Measurements from ENCODE around the gene FOXD2.

FOXD2 gene

GRCh38 chr1:47437447-47438164, at the start of gene FOXD2:
TSS of gene FOXD2 (plus strand) at chr1:47438044. CDS start at chr1:47438136, 92 bp downstream.
- peak; percentile 95 for DNase-seq

DNA sequence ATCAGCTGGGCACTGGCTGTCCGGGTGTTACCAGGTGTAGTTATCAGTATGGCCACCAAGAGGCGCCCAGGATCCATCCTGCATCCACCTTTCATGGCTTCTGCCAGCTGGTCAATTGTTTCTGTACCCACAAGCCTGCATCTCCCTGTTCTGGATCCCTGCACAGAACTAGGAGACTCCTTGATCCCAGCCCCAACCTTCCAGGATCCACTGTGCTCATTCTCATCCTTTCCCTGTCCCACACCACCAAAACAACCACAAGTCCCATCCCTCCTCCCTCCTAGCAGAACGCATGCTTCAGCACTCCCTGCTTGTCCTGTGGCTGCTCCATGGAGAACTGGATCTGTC, 49.0 kb upstream of the FOXD2 start:
- peak; percentile 62 for DNase-seq

- DNase-seq = no peak
Observed at GRCh38 chr1:47389731-47390130, 48.1 kb upstream of the FOXD2 start.

GRCh38 chr1:47390843-47391242, 47.0 kb upstream of the FOXD2 start:
- DNase-seq = no peak

DNA sequence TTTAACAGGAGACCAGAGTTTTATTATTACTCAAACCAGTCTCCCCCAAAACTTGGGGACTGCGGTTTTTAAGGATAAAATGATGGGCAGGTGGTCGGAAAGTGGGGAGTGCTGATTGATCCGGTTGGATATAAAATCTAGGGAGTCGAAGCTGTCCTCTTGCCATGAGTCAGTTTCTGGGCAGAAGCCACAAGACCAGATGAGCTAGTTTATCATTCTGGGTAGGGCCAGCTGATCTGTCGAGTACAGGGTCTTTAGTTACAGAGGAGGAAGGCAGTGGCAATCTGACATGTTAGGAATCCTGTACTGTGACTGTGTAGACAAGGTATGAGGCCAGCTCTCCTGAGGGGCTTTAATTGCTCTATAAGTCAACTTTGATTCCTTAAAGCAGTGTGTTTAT, 44.7 kb upstream of the FOXD2 start:
- no peak for DNase-seq

DNA sequence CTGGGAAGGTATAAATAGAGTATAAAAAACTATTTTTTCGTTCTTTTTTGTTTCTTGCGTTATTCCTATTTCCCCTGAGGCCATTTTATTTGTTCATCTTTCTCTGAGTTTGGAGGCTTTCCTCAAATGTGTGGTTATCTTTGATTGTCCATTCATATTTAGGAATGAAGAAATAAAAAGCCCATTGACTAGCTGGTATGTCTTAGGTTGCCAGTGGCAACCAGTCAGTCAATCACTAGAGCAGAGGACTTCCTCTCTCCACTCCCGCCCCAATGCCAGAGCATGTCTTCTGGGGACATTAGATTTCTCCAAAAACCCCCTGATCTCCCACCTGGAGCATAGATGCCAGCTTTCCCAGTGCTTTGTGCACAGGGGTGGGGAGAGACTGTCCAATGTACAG, 42.4 kb upstream of the FOXD2 start:
- DNase-seq = no peak

DNA sequence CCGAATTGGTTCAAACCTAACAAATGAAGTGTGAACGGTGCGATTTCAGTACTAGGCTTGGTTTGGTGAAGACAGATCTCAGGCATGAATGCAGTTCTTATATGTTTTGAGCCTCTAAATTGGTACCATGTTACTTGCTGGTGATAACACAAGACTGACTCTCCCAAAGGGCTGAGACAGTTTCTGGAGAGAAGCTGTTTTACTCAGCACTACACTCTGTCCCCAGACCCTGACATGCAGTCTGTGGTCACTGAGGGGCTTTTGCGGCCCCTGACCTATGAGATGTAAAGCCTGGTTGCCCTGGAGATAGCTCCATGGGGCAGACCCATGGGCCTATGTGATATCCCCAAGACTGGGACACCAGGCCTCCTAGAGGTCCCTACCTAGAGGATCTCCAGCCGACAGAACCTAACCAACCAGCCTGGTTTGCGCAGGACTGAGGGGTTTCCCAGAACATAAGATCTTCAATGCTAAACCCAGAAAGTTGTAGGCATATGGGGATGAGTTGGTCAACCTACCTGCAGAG, 41.1 kb upstream of the FOXD2 start:
- no peak for DNase-seq

- no peak for DNase-seq
Observed at GRCh38 chr1:47399138-47399845, 38.6 kb upstream of the FOXD2 start.

DNA sequence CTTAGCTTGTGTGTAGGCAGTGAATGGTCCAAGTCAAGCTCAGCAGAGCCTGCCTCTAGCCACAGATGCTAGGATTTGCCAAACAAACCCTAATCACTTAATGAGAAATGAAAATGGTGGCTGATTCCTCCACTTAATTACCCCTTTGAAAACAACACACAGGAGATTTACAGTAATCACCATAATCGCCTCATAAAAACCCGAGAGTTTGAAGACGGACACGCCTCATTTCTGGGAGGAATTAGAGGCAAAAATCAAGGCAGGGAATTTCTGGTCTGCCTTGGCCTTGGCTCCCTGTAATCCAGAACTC, 38.0 kb upstream of the FOXD2 start:
- no peak for DNase-seq

DNA sequence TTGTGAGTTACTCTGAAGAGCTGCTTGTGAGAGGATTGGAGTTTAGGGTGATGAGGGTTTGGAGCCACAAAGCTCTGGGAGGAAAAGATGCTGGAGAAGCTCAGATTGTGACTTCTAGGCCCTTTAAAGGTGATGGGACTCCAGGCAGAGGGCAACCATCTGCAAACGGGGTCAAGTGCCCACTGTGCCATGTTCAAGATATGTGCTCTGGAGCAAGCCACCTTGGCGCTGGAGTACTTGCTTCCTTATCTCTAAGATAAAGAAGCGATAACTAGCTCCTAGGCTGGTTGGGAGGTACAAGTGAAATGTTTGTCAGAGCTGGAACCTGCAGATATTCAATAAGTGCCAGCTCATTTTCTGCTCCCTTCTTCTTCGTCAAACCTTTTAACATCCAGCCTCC, 36.1 kb upstream of the FOXD2 start:
- DNase-seq = no peak

GRCh38 chr1:47402591-47402990, 35.3 kb upstream of the FOXD2 start:
- no peak for DNase-seq

- no peak for DNase-seq
Observed at GRCh38 chr1:47403321-47403910, 34.4 kb upstream of the FOXD2 start.

GRCh38 chr1:47405697-47406096, 32.1 kb upstream of the FOXD2 start:
- no peak for DNase-seq

- DNase-seq = no peak
Observed at GRCh38 chr1:47406966-47407365, 30.9 kb upstream of the FOXD2 start.

DNA sequence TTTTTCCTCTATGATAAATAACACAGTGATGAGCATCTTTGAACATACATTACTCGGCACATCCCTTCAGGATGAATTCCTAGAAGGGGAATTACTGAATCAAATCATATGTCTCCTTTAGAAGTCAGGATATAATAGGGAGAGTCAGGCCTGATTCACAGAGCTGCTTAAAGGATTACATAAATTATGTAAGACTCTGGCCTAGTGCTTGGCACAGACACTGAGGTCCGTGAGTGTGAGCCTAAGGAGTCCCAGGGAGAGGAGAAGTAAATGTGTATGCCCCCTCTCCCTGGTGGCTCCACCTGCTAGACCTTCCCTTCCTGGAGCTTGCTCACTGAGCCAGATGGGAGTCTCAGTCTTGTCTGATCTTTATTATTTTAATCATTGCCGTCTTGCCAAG, 30.4 kb upstream of the FOXD2 start:
- no peak for DNase-seq

DNA sequence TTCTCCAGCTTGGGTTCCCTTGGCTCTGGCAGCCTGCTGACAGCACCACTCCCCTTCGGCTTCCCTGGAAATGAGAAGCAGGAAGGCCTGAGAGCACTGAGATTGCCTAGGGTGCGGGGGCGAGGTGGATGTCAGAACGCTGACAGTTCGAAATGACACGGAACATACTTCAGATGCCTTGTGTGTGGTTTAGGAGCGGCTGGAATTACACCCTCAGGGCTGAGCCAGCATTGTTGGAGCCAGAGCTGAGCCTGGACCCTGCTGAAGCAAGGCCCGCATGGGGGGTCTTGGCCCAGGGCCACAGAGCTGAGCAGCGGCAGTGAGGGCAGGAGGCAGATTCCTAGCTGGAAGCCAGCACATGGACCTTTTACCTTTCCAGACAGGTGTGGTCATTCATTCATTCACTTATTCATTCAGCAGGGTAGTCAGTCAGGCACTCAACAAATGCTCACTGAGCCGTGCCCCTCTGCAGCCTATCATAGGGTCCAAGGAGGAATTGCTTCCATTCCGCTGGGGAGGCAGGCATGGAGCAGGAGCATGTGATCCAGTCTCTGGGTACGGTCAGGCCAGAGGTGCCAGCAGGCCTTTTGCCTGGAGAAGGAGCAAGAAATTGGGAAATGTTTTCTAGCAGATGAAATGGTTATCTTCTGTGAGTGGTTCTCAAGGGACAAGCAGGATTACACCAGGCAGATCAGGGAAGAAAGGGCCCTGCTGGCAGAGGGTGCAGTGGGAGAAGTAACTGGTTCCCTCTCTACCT, 28.4 kb upstream of the FOXD2 start:
- DNase-seq = no peak

DNA sequence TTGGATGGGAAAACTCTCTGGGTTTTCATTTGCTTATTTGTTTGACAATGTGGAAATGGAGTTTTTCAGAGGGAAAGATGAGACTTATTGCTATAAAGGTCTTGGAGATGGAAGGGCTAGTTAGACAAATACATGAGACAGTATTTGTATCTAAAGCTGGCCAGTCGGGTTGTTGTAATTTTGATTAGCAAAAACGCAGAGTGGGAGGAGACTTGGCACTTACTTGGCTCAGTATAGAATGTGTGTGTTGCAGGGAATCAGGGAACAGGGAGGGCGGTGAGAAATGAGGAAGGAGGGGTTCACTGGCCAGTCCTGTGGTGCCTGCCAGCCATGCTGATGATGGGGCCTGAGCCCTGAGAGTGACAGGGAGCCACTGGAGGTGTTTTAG, 27.8 kb upstream of the FOXD2 start:
- no peak for DNase-seq

- DNase-seq = no peak
Observed at GRCh38 chr1:47411436-47411835, 26.4 kb upstream of the FOXD2 start.

GRCh38 chr1:47412437-47412836, 25.4 kb upstream of the FOXD2 start:
- DNase-seq = no peak

- DNase-seq = no peak
Observed at GRCh38 chr1:47415728-47416318, 22.0 kb upstream of the FOXD2 start, which contains the start of gene FOXE3. TSS of gene FOXE3 (plus strand) at chr1:47416285. CDS start at chr1:47416316, 31 bp downstream.

- DNase-seq = no peak
Observed at GRCh38 chr1:47416319-47417169, 21.3 kb upstream of the FOXD2 start.
